KMS-11 (cell line): Measurements from ENCODE around the gene BTN2A1.
"Not testable (repeated sequence)": the region's sequence is repeated elsewhere in the genome, so short reads cannot be mapped to it uniquely, and the experiment has no call there.

Source experiments
- H2AFZ ChIP-seq: fragments of 200-600 bp; sonication (generic); 2 replicates; pipeline ENCODE4 v1.6.1; 2016; ENCODE audit warnings: antibody characterized with exemption, mixed run types, low read depth
- H3K27ac ChIP-seq: fragments of 200-600 bp; sonication (generic); 2 replicates; pipeline ENCODE4 v1.6.1; 2016; ENCODE audit warnings: mild to moderate bottlenecking, mixed run types
- H3K27me3 ChIP-seq: fragments of 200-600 bp; sonication (generic); 2 replicates; pipeline ENCODE4 v1.6.1; 2017; ENCODE audit warnings: mild to moderate bottlenecking, low read depth, mixed run types, moderate library complexity; ENCODE audit not compliant: insufficient read depth
- H3K36me3 ChIP-seq: fragments of 200-600 bp; sonication (generic); 2 replicates; pipeline ENCODE4 v1.6.1; 2017; ENCODE audit warnings: mild to moderate bottlenecking, mixed run types; ENCODE audit not compliant: insufficient read depth
- H3K4me1 ChIP-seq: fragments of 200-600 bp; sonication (generic); 2 replicates; pipeline ENCODE4 v1.6.1; 2016; ENCODE audit warnings: mild to moderate bottlenecking, low read depth, mixed run types; ENCODE audit not compliant: poor library complexity, severe bottlenecking
- H3K4me2 ChIP-seq: fragments of 200-600 bp; sonication (generic); 2 replicates; pipeline ENCODE4 v1.7.0; 2016; ENCODE audit warnings: mild to moderate bottlenecking, mixed run types
- H3K4me3 ChIP-seq: fragments of 200-600 bp; sonication (generic); IDR thresholded peaks from 2 replicates; pipeline ENCODE4 v1.6.1; 2017; ENCODE audit warnings: low read depth, low read length, mixed read lengths; ENCODE audit not compliant: insufficient read depth
- H3K79me2 ChIP-seq: fragments of 200-600 bp; sonication (generic); 2 replicates; pipeline ENCODE4 v1.6.1; 2016; ENCODE audit warnings: low read depth, mixed run types; ENCODE audit not compliant: insufficient read depth
- H3K9ac ChIP-seq: fragments of 200-600 bp; sonication (generic); 2 replicates; pipeline ENCODE4 v1.6.1; 2016; ENCODE audit warnings: mild to moderate bottlenecking, mixed run types
- H4K20me1 ChIP-seq: fragments of 200-600 bp; sonication (generic); 2 replicates; pipeline ENCODE4 v1.6.1; 2016; ENCODE audit warnings: mild to moderate bottlenecking, mixed run types; ENCODE audit not compliant: insufficient read depth
- TF ChIP-seq, protein P1 (sequence below): fragments of 200-600 bp; sonication (generic); conservative IDR thresholded peaks from 2 replicates; pipeline ENCODE4 v1.6.1; 2017; ENCODE audit warnings: low read depth, mild to moderate bottlenecking, antibody characterized with exemption, low read length, moderate library complexity, mixed read lengths

BTN2A1 gene

DNA sequence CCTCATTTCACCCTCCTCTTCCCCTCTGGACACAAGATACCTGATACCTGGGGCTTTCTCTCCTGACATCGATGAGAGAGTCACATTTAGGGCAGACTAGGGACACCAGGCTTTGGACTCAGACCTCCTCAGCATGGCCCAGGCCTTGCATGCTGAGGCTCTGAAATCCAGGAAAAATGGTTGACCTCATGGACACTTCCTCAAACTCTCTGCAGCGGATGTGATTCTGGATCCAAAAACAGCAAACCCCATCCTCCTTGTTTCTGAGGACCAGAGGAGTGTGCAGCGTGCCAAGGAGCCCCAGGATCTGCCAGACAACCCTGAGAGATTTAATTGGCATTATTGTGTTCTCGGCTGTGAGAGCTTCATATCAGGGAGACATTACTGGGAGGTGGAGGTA, 44.8 kb upstream of the BTN2A1 start:
- H3K27ac ChIP-seq: no peak overlapping the region
- no peaks in the 10 kb centered on the region for H3K27me3 ChIP-seq
- no peaks in the 10 kb centered on the region for H4K20me1 ChIP-seq
- no peak overlapping the region for H3K4me3 ChIP-seq
- H3K79me2 ChIP-seq: no peaks in the 10 kb centered on the region
- H3K9ac ChIP-seq: no peak overlapping the region
- no peaks in the 10 kb centered on the region for H3K36me3 ChIP-seq
- TF ChIP-seq, protein P1, sequence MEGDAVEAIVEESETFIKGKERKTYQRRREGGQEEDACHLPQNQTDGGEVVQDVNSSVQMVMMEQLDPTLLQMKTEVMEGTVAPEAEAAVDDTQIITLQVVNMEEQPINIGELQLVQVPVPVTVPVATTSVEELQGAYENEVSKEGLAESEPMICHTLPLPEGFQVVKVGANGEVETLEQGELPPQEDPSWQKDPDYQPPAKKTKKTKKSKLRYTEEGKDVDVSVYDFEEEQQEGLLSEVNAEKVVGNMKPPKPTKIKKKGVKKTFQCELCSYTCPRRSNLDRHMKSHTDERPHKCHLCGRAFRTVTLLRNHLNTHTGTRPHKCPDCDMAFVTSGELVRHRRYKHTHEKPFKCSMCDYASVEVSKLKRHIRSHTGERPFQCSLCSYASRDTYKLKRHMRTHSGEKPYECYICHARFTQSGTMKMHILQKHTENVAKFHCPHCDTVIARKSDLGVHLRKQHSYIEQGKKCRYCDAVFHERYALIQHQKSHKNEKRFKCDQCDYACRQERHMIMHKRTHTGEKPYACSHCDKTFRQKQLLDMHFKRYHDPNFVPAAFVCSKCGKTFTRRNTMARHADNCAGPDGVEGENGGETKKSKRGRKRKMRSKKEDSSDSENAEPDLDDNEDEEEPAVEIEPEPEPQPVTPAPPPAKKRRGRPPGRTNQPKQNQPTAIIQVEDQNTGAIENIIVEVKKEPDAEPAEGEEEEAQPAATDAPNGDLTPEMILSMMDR: no peak
- H3K4me2 ChIP-seq: no peak overlapping the region
- no peak overlapping the region for H2AFZ ChIP-seq
- no peaks in the 10 kb centered on the region for H3K4me1 ChIP-seq

DNA sequence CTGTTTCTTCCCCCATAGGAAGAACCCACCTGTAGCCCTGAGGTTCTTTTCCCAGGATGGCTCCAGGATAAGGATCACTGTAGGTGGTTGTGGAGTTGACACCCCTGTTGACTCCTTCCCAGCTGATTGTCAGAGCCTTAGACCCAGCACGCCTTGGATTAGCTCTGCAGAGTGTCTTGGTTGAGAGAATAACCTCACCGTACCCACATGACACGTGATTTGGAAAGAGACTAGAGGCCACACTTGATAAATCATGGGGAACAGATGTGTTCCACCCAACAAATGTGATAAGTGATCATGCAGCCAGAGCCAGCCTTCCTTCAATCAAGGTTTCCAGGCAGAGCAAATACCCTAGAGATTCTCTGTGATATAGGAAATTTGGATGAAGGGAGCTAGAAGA, 43.5 kb upstream of the BTN2A1 start:
- no peak overlapping the region for H3K4me3 ChIP-seq
- no peaks in the 10 kb centered on the region for H3K79me2 ChIP-seq
- TF ChIP-seq, protein P1: no peak
- H4K20me1 ChIP-seq: no peaks in the 10 kb centered on the region
- no peak overlapping the region for H3K9ac ChIP-seq
- H2AFZ ChIP-seq: no peak overlapping the region
- no peaks in the 10 kb centered on the region for H3K36me3 ChIP-seq
- no peaks in the 10 kb centered on the region for H3K27me3 ChIP-seq
- no peak overlapping the region for H3K27ac ChIP-seq
- no peaks in the 10 kb centered on the region for H3K4me1 ChIP-seq
- no peak overlapping the region for H3K4me2 ChIP-seq

DNA sequence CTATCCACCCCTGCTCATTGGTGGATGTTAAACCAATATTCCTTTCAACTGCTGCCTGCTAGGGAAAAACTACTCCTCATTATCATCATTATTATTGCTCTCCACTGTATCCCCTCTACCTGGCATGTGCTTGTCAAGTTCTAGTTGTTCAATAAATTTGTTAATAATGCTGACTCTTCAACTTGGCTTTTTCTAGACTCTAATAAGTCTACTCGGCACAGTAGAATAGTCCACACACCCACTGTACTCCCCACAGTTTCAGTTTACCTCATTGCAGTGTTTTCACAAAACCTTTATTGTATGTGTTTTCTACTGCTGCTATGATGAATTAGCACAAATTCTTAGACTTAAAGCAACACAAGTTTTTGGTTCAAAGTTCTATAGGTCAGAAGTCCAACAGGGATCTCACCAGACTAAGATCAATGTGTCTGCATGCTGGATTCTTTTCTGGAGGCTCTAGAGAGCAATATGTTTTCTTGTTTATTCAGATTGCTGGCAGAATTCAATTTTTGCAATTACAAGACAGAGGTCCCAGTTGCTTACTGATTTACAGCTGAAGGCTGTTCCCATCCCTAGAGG, 42.6 kb upstream of the BTN2A1 start:
- no peak overlapping the region for H3K4me2 ChIP-seq
- TF ChIP-seq, protein P1: no peak
- H3K4me1 ChIP-seq: peaks cover under 1% of the 10 kb centered on the region
- H3K36me3 ChIP-seq: no peaks in the 10 kb centered on the region
- H3K4me3 ChIP-seq: no peak overlapping the region
- no peaks in the 10 kb centered on the region for H3K79me2 ChIP-seq
- no peaks in the 10 kb centered on the region for H4K20me1 ChIP-seq
- H3K27ac ChIP-seq: no peak overlapping the region
- no peak overlapping the region for H2AFZ ChIP-seq
- H3K27me3 ChIP-seq: no peaks in the 10 kb centered on the region
- H3K9ac ChIP-seq: no peak overlapping the region

DNA sequence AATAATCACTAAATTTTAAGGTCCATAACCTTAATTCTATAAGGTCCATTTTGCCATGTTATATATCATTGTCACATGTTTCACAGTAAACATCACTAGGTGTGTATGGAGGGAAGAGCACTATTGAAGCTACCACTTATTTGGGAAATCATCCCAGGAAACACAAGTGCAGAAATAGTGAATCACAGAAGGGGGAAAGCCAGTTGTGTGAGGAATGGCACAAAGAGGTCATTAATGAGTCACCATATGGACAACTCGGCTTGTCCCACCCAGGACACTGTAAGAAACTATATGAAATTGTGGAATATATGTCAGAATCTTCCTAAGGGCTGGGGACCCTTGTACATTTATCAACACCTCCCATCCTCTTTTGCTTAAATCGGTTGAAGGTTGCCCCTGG, 42.0 kb upstream of the BTN2A1 start:
- no peak overlapping the region for H3K27ac ChIP-seq
- peaks cover 7% of the 10 kb centered on the region for H3K4me1 ChIP-seq
- H3K79me2 ChIP-seq: no peaks in the 10 kb centered on the region
- TF ChIP-seq, protein P1: no peak
- H3K4me2 ChIP-seq: no peak overlapping the region
- H2AFZ ChIP-seq: no peak overlapping the region
- no peaks in the 10 kb centered on the region for H3K36me3 ChIP-seq
- H4K20me1 ChIP-seq: no peaks in the 10 kb centered on the region
- H3K9ac ChIP-seq: no peak overlapping the region
- H3K4me3 ChIP-seq: no peak overlapping the region
- H3K27me3 ChIP-seq: no peaks in the 10 kb centered on the region

DNA sequence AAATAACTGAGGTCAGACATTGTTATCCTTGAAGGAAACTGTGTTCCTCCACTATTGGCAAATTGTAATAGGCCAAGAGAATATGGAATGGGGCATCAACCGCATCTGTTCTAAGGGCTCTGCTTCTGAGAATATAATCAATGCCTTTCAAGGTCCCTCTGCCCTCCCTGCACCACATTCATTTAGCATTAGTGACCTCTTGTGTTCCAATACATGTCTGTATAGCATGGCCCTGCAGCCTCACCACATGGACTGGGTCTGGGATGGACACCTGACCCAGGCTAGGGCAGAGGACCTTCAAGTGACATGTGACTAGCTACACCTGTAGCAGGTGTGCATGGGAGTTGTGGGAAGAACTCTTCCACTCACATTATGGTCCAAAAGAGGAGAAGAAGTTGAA, 41.5 kb upstream of the BTN2A1 start:
- H3K27ac ChIP-seq: no peak overlapping the region
- H3K4me2 ChIP-seq: no peak overlapping the region
- no peak overlapping the region for H2AFZ ChIP-seq
- no peaks in the 10 kb centered on the region for H3K79me2 ChIP-seq
- H3K4me1 ChIP-seq: peaks cover 9% of the 10 kb centered on the region
- H3K9ac ChIP-seq: no peak overlapping the region
- H3K4me3 ChIP-seq: no peak overlapping the region
- TF ChIP-seq, protein P1: no peak
- H3K36me3 ChIP-seq: no peaks in the 10 kb centered on the region
- H4K20me1 ChIP-seq: no peaks in the 10 kb centered on the region
- H3K27me3 ChIP-seq: no peaks in the 10 kb centered on the region

DNA sequence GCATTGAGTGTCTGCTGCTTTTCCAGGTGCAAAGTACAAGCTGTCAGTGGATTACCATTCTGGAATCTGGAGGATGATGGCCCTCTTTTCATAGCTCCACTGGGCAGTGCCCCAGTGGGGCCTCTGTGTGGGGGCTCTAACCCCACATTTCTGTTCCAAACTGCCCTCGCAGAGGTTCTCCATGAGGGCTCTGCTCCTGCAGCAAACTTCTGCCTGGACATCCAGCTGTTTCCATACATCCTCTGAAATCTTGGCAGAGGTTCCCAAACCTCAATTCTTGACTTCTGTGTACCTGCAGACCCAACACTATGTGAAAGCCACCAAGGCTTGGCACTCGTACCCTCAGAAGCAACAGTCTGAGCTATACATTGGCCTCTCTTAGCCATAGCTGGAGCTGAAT, 39.7 kb upstream of the BTN2A1 start:
- H3K36me3 ChIP-seq, H3K4me2 ChIP-seq, H3K27me3 ChIP-seq, H4K20me1 ChIP-seq, H3K79me2 ChIP-seq, H3K4me3 ChIP-seq, H3K9ac ChIP-seq, H2AFZ ChIP-seq, H3K27ac ChIP-seq: not testable (repeated sequence)
- H3K4me1 ChIP-seq: peaks cover 14% of the 10 kb centered on the region

DNA sequence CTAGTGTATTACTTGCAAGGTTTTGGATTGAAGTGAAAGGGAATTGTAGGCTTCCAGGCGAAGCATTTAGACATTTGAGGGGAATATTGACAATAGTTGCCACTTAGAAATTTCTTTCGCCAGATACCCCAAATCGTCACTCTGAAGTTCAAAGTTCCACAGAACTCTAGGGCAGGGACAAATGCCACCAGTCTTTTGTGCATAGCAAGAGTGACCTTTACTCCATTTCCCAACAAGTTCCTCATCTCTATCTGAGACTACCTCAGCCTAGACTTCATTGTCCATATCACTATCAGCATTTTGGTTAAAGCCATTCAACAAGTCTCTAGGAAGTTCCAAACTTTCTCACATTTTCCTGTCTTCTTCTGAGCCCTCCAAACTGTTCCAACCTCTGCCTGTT, 39.0 kb upstream of the BTN2A1 start:
- not testable (repeated sequence) for H4K20me1 ChIP-seq, H3K4me3 ChIP-seq, H3K36me3 ChIP-seq, H3K4me2 ChIP-seq, H3K79me2 ChIP-seq, H2AFZ ChIP-seq, H3K27ac ChIP-seq, H3K27me3 ChIP-seq, H3K9ac ChIP-seq
- H3K4me1 ChIP-seq: peaks cover 14% of the 10 kb centered on the region
